Gastroesophageal sphincter (tissue), 3 donors: ENCODE data around the gene TTC36.

Source experiments
- EP300 ChIP-seq: sonication (generic); formaldehyde crosslinking; IDR thresholded peaks from one replicate; pipeline ENCODE4 v1.6.1; 2017; ENCODE audit warnings: antibody characterized with exemption, mild to moderate bottlenecking
- POLR2A ChIP-seq, 2 donors: fragments of 450-650 bp; IDR thresholded peaks; one replicate each; pipeline ENCODE4 v1.6.1; 2017; ENCODE audit warnings: antibody characterized with exemption in 2 of 2, mild to moderate bottlenecking in 2 of 2, moderate library complexity in 1 of 2
- POLR2AphosphoS5 ChIP-seq: sonication (generic); formaldehyde crosslinking; IDR thresholded peaks from one replicate; pipeline ENCODE4 v1.6.1; 2017; ENCODE audit warnings: antibody characterized with exemption
- TF ChIP-seq, protein P1 (sequence below), 4 experiments: fragments of 200-600 bp in 2 of 4; fragments of 450-650 bp in 2 of 4; sonication (generic) in 1 of 4; IDR thresholded peaks; one replicate each; pipeline ENCODE4 v1.5.1; 2017 to 2019; ENCODE audit warnings: antibody characterized with exemption in 4 of 4, mild to moderate bottlenecking in 2 of 4, moderate library complexity in 2 of 4

DNA sequence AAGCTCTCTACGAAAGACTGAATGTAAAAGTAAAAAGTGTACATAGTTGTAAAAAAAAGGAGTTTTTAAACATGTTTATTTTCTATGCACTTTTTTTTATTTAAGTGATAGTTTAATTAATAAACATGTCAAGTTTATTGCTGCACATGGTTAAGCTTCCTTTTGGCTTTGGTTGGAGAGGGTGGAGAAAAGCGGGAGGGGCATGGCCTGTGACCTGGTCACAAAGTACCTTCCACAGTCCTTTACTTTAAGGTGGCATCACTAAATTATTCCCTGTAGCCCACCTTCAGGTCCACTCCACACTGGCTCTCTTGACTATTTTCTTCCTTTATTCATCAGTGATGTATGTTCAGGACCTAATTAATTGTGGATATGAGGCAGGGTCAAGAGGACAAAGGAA is 586 bp upstream of the TTC36 start:
- TF ChIP-seq, protein P1, sequence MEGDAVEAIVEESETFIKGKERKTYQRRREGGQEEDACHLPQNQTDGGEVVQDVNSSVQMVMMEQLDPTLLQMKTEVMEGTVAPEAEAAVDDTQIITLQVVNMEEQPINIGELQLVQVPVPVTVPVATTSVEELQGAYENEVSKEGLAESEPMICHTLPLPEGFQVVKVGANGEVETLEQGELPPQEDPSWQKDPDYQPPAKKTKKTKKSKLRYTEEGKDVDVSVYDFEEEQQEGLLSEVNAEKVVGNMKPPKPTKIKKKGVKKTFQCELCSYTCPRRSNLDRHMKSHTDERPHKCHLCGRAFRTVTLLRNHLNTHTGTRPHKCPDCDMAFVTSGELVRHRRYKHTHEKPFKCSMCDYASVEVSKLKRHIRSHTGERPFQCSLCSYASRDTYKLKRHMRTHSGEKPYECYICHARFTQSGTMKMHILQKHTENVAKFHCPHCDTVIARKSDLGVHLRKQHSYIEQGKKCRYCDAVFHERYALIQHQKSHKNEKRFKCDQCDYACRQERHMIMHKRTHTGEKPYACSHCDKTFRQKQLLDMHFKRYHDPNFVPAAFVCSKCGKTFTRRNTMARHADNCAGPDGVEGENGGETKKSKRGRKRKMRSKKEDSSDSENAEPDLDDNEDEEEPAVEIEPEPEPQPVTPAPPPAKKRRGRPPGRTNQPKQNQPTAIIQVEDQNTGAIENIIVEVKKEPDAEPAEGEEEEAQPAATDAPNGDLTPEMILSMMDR (IDR thresholded peaks at IDR 0.05), result no peak
- no peak for TF ChIP-seq EP300
- no peak for TF ChIP-seq POLR2AphosphoS5
- no peak for TF ChIP-seq POLR2A (IDR thresholded peaks at IDR 0.05)
